Liver (tissue), 9 donors: ENCODE results near the gene JAG1. TPM values are rescaled to one million over a fixed set of nuclear protein-coding genes. Genes with fewer than 3 reads are reported as not detected.

Experiments
- DNase-seq: peaks from one replicate; pipeline ENCODE4 v3.0.0-alpha.2; 2017; ENCODE audit warnings: low spot score
- H3K27ac ChIP-seq, 2 donors: one replicate each; pipeline ENCODE4 v1.7.0; 2013; ENCODE audit warnings: inconsistent platforms in 2 of 2, low read length in 2 of 2, control low read depth in 1 of 2, low read depth in 1 of 2, mild to moderate bottlenecking in 1 of 2
- H3K27me3 ChIP-seq, 4 donors: one replicate each; pipeline versions ENCODE4 v1.6.1 to v1.7.0; 2013; ENCODE audit warnings: low read length in 3 of 4, inconsistent platforms in 1 of 4, mild to moderate bottlenecking in 1 of 4, moderate library complexity in 1 of 4; ENCODE audit not compliant: control insufficient read depth in 4 of 4, insufficient read depth in 4 of 4
- H3K36me3 ChIP-seq, 4 donors: one replicate each; pipeline versions ENCODE4 v1.6.1 to v1.7.0; 2013; ENCODE audit warnings: low read length in 3 of 4, mild to moderate bottlenecking in 3 of 4, low read depth in 1 of 4, moderate library complexity in 1 of 4; ENCODE audit not compliant: control insufficient read depth in 4 of 4, insufficient read depth in 3 of 4
- H3K4me1 ChIP-seq, 4 donors: one replicate each; pipeline versions ENCODE4 v1.6.1 to v1.7.0; 2013; ENCODE audit warnings: low read length in 3 of 4, mild to moderate bottlenecking in 3 of 4, moderate library complexity in 1 of 4; ENCODE audit not compliant: control insufficient read depth in 4 of 4, insufficient read depth in 4 of 4
- H3K4me3 ChIP-seq, 3 donors: one replicate each; pipeline versions ENCODE4 v1.6.1 to v1.7.0; 2013; ENCODE audit warnings: low read length in 3 of 3, control low read depth in 1 of 3, low read depth in 1 of 3, mild to moderate bottlenecking in 1 of 3
- H3K9ac ChIP-seq, 2 donors: one replicate each; pipeline ENCODE4 v1.7.0; 2013; ENCODE audit warnings: low read length in 2 of 2, mild to moderate bottlenecking in 2 of 2, moderate library complexity in 2 of 2, control low read depth in 1 of 2, low read depth in 1 of 2
- H3K9me3 ChIP-seq, 4 donors: one replicate each; pipeline versions ENCODE4 v1.6.1 to v1.7.0; 2013; ENCODE audit warnings: low read length in 3 of 4; ENCODE audit not compliant: control insufficient read depth in 4 of 4
- ATF3 ChIP-seq: IDR thresholded peaks from 2 replicates; pipeline ENCODE4 v1.6.1; 2016; ENCODE audit warnings: antibody characterized with exemption
- CTCF ChIP-seq: fragments of 150-350 bp; IDR thresholded peaks from 2 replicates; pipeline ENCODE4 v1.5.1; 2017; ENCODE audit warnings: improper control_type of control experiment, low read depth, low read length; ENCODE audit not compliant: missing input control
- FOXA1 ChIP-seq: IDR thresholded peaks from 2 replicates; pipeline ENCODE4 v1.6.1; 2016; ENCODE audit warnings: antibody characterized with exemption
- FOXA2 ChIP-seq: IDR thresholded peaks from 2 replicates; pipeline ENCODE4 v1.6.1; 2016; ENCODE audit warnings: antibody characterized with exemption
- GABPA ChIP-seq, 2 donors: IDR thresholded peaks in 1 of 2; conservative IDR thresholded peaks in 1 of 2; 2 replicates each; pipeline ENCODE4 v1.6.1; 2016; ENCODE audit warnings: antibody characterized with exemption in 2 of 2, mild to moderate bottlenecking in 1 of 2, moderate library complexity in 1 of 2
- HNF4A ChIP-seq, 2 donors: conservative IDR thresholded peaks; 2 replicates each; pipeline ENCODE4 v1.6.1; 2016; ENCODE audit warnings: antibody characterized with exemption in 2 of 2, mild to moderate bottlenecking in 2 of 2
- HNF4G ChIP-seq: IDR thresholded peaks from 2 replicates; pipeline ENCODE4 v1.6.1; 2016; ENCODE audit warnings: antibody characterized with exemption
- MAX ChIP-seq: IDR thresholded peaks from 2 replicates; pipeline ENCODE4 v1.6.1; 2016; ENCODE audit warnings: antibody characterized with exemption
- RAD21 ChIP-seq, 2 donors: IDR thresholded peaks; 2 replicates each; pipeline ENCODE4 v1.6.1; 2016; ENCODE audit warnings: antibody characterized with exemption in 2 of 2, mild to moderate bottlenecking in 2 of 2
- RXRA ChIP-seq, 2 donors: IDR thresholded peaks; 2 replicates each; pipeline ENCODE4 v1.6.1; 2017 to 2018; ENCODE audit warnings: antibody characterized with exemption in 2 of 2, mild to moderate bottlenecking in 1 of 2
- SP1 ChIP-seq: IDR thresholded peaks from 2 replicates; pipeline ENCODE4 v1.6.1; 2018; ENCODE audit warnings: antibody characterized with exemption, mild to moderate bottlenecking
- TAF1 ChIP-seq: conservative IDR thresholded peaks from 2 replicates; pipeline ENCODE4 v1.6.1; 2016; ENCODE audit warnings: antibody characterized with exemption, mild to moderate bottlenecking
- YY1 ChIP-seq: IDR thresholded peaks from 2 replicates; pipeline ENCODE4 v1.6.1; 2016; ENCODE audit warnings: antibody characterized with exemption, mild to moderate bottlenecking
- ZBTB33 ChIP-seq: IDR thresholded peaks from 2 replicates; pipeline ENCODE4 v1.6.1; 2016; ENCODE audit warnings: antibody characterized with exemption
- WGBS: extraction: QIAGEN DNeasy Blood & Tissue Kit; methylation state at CpG from one replicate; pipeline ENCODE4 v1.1.7; 2013; 5-methylcytosine and 5-hydroxymethylcytosine counted together
- polyA plus RNA-seq, 2 donors: library from polyadenylated mRNA; stranded (reverse) in 1 of 2; unstranded in 1 of 2; fragments of 200-250 nt in 1 of 2; fragments of >200 nt in 1 of 2; fragmentation: Nextera tagmentation in 1 of 2; extraction: Ambion mirVana in 1 of 2; gene quantifications; one replicate each; pipeline versions ENCODE4 v1.2.1 to v1.2.3, GENCODE V29; 2013 to 2015
- total RNA-seq, 2 donors: library from RNA; depleted of rRNA; stranded (reverse); fragments of >200 nt; gene quantifications; one replicate each; pipeline ENCODE4 v1.2.3, GENCODE V29; 2014
- TF ChIP-seq, protein P1 (sequence below): IDR thresholded peaks from 2 replicates; pipeline ENCODE4 v1.6.1; 2016; ENCODE audit warnings: antibody characterized with exemption, mild to moderate bottlenecking
- donor health status: healthy.
- donor health status: healthy.
- donor health status: healthy.
- donor health status: healthy.
- donor health status: healthy.

JAG1 gene
- total and polyA plus RNA-seq, 4 donors = 1.8 to 16.6 (median 4.6) TPM

DNA sequence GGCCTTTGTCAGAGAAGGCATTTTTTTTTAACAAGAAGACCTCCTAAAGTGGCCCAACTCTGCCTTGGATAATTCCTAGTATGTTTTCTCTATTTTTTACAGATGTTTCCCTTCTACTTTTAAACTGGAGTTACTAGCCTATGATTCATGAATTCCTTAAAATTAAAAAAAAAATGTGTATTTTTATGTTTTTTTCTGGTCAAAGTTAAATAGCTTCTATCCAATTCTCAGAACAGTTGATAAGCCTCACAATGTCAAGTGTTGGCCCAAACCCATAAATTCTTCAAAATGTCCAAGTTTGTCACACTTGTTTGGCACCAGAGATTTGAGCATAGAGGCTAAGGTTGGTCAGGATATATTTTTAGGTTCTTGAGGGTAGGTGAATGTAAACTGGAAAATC lies 64.0 kb downstream of the JAG1 start:
- Histone ChIP-seq H3K27me3 (no peaks in the 10 kb centered on the region), H3K36me3 (peaks cover 0 to 2% (median 0%) of the 10 kb centered on the region in 4 donors), H3K9me3 (no peaks in the 10 kb centered on the region), H3K27ac (peak overlapping the region in 1 of 2 donors; percentile 26), H3K4me3 (no peak overlapping the region), H3K9ac (no peak overlapping the region), H3K4me1 (no peaks in the 10 kb centered on the region)
- TF ChIP-seq FOXA1 = no peak
- no peak for TF ChIP-seq ATF3
- no peak for TF ChIP-seq SP1
- no peak for TF ChIP-seq TAF1
- TF ChIP-seq YY1 = no peak
- TF ChIP-seq HNF4G = no peak
- TF ChIP-seq ZBTB33 = no peak
- TF ChIP-seq RAD21 (IDR thresholded peaks at IDR 0.05) = no peak
- TF ChIP-seq MAX = no peak
- no peak for TF ChIP-seq HNF4A (conservative IDR thresholded peaks at IDR 0.05)
- TF ChIP-seq RXRA (IDR thresholded peaks at IDR 0.05) = no peak
- no peak for TF ChIP-seq GABPA (IDR thresholded peaks at IDR 0.05 in 1 of 2, conservative IDR thresholded peaks at IDR 0.05 in 1 of 2)
- no peak for TF ChIP-seq CTCF
- TF ChIP-seq FOXA2 = no peak
- TF ChIP-seq, protein P1, sequence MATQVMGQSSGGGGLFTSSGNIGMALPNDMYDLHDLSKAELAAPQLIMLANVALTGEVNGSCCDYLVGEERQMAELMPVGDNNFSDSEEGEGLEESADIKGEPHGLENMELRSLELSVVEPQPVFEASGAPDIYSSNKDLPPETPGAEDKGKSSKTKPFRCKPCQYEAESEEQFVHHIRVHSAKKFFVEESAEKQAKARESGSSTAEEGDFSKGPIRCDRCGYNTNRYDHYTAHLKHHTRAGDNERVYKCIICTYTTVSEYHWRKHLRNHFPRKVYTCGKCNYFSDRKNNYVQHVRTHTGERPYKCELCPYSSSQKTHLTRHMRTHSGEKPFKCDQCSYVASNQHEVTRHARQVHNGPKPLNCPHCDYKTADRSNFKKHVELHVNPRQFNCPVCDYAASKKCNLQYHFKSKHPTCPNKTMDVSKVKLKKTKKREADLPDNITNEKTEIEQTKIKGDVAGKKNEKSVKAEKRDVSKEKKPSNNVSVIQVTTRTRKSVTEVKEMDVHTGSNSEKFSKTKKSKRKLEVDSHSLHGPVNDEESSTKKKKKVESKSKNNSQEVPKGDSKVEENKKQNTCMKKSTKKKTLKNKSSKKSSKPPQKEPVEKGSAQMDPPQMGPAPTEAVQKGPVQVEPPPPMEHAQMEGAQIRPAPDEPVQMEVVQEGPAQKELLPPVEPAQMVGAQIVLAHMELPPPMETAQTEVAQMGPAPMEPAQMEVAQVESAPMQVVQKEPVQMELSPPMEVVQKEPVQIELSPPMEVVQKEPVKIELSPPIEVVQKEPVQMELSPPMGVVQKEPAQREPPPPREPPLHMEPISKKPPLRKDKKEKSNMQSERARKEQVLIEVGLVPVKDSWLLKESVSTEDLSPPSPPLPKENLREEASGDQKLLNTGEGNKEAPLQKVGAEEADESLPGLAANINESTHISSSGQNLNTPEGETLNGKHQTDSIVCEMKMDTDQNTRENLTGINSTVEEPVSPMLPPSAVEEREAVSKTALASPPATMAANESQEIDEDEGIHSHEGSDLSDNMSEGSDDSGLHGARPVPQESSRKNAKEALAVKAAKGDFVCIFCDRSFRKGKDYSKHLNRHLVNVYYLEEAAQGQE = no peak
- no peak for DNase-seq

GRCh38 chr20:10609276-10609675 lies 64.5 kb downstream of the JAG1 start:
- TF ChIP-seq ZBTB33 = no peak
- TF ChIP-seq RAD21 (IDR thresholded peaks at IDR 0.05) = peak in 1 of 2 donors; percentile 8
- no peak for TF ChIP-seq HNF4A (conservative IDR thresholded peaks at IDR 0.05)
- H3K27ac ChIP-seq = peak overlapping the region in 1 of 2 donors; percentile 26
- DNase-seq = no peak
- no peaks in the 10 kb centered on the region for H3K4me1 ChIP-seq
- peaks cover 0 to 2% (median 0%) of the 10 kb centered on the region in 4 donors for H3K36me3 ChIP-seq
- WGBS = 87% methylated on average over 2 of the region's 2 CpGs
- H3K4me3 ChIP-seq = no peak overlapping the region
- no peaks in the 10 kb centered on the region for H3K27me3 ChIP-seq
- H3K9ac ChIP-seq = no peak overlapping the region
- no peaks in the 10 kb centered on the region for H3K9me3 ChIP-seq
